Measurements from ENCODE around the gene PTGFR. TPM values are rescaled to one million over a fixed set of nuclear protein-coding genes. Genes with fewer than 3 reads are reported as not detected.

The PTGFR gene
- total and polyA plus RNA-seq, 5 experiments from 2014 or later: not detected

GRCh38 chr1:78560811-78561210 is 70.0 kb downstream of the PTGFR start:
- peak overlapping the region in 1 of 10 donors; percentile 57 for H3K27ac Mint-ChIP-seq
- POLR2A ChIA-PET: no interaction called here
- peaks cover 6 to 14% (median 8%) of the 10 kb centered on the region in 5 donors for H3K27me3 Mint-ChIP-seq
- no peaks in the 10 kb centered on the region for H3K4me1 Mint-ChIP-seq
- no peak for ATAC-seq
- H3K9me3 Mint-ChIP-seq: peaks cover 0 to 9% (median 4%) of the 10 kb centered on the region in 9 donors
- no peak overlapping the region for H3K4me3 Mint-ChIP-seq
- H3K36me3 Mint-ChIP-seq: no peaks in the 10 kb centered on the region
- DNase-seq: no peak

- POLR2A ChIA-PET: no interaction called here
- H3K27ac Mint-ChIP-seq: no peak overlapping the region
- no peak for ATAC-seq
Measured at GRCh38 chr1:78561856-78562255, 71.1 kb downstream of the PTGFR start.

GRCh38 chr1:78565393-78565792 is 74.6 kb downstream of the PTGFR start:
- Mint-ChIP-seq H3K4me1 (no peaks in the 10 kb centered on the region), H3K4me3 (no peak overlapping the region), H3K9me3 (peaks cover 0 to 4% (median 0%) of the 10 kb centered on the region in 9 donors), H3K27ac (no peak overlapping the region), H3K27me3 (no peaks in the 10 kb centered on the region), H3K36me3 (no peaks in the 10 kb centered on the region)
- no peak for ATAC-seq
- DNase-seq: no peak
- POLR2A ChIA-PET: no interaction called here

More at GRCh38 chr1:78561856-78562255, 71.1 kb downstream of the PTGFR start:
- Mint-ChIP-seq H3K4me3 (no peak overlapping the region), H3K9me3 (peaks cover 0 to 7% (median 3%) of the 10 kb centered on the region in 9 donors), H3K4me1 (no peaks in the 10 kb centered on the region), H3K36me3 (no peaks in the 10 kb centered on the region), H3K27me3 (peaks cover 4 to 6% (median 4%) of the 10 kb centered on the region in 5 donors)
- DNase-seq: no peak

DNA sequence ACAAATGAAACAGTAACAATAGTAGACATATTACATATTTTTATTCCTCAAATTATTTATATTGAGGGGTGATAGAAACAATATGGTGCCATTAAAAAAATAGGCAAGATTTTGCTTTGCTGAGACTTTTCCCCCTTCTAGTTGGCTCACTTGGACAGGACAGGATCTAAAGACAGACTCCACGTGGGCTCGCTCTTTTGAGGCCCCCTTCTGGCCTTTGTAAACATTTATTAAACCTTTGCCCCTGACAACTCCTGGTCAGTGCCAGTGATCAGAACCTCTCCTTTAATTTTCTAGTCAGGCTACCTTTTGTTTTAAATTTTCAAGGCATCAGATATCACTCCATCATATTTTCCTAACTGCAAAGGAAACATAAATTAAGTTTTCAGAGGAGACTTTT is 79.8 kb downstream of the PTGFR start:
- no peaks in the 10 kb centered on the region for H3K36me3 Mint-ChIP-seq
- H3K4me1 Mint-ChIP-seq: no peaks in the 10 kb centered on the region
- no peaks in the 10 kb centered on the region for H3K27me3 Mint-ChIP-seq
- DNase-seq: no peak
- H3K27ac Mint-ChIP-seq: peak overlapping the region in 1 of 10 donors; percentile 54
- no peak overlapping the region for H3K4me3 Mint-ChIP-seq
- ATAC-seq: no peak
- POLR2A ChIA-PET: no interaction called here
- H3K9me3 Mint-ChIP-seq: peaks cover 0 to 5% (median 0%) of the 10 kb centered on the region in 9 donors

- H3K36me3 Mint-ChIP-seq: no peaks in the 10 kb centered on the region
Measured at GRCh38 chr1:78577257-78578100, 86.7 kb downstream of the PTGFR start.

DNA sequence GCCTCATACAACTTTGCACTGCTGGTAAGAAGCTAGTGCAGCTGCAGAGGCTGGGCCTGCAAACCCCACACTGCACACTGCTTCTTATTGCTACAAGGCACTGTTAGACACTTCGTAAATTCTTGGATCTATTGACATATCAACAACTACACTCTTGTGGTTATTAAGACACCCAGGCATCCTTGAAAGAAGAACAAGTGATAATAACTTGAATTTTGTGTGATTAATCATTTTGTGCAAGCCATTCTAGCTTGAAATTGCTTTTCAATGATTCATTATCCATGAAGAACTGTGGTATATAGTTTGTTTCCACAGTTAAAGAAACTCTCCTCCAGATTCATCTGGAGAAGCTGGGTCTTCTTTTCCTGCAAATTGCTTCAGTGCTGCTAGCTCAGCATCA is 95.8 kb downstream of the PTGFR start:
- Mint-ChIP-seq H3K27ac (no peak overlapping the region), H3K27me3 (peaks cover 2 to 14% (median 5%) of the 10 kb centered on the region in 5 donors), H3K9me3 (no peaks in the 10 kb centered on the region), H3K4me3 (no peak overlapping the region), H3K4me1 (no peaks in the 10 kb centered on the region), H3K36me3 (no peaks in the 10 kb centered on the region)
- no peak for DNase-seq
- POLR2A ChIA-PET: no interaction called here
- ATAC-seq: no peak

More at GRCh38 chr1:78577257-78578100, 86.7 kb downstream of the PTGFR start:
- Mint-ChIP-seq H3K4me3 (no peak overlapping the region), H3K4me1 (no peaks in the 10 kb centered on the region), H3K27me3 (peaks cover 0 to 9% (median 2%) of the 10 kb centered on the region in 5 donors), H3K27ac (no peak overlapping the region), H3K9me3 (peaks cover 0 to 5% (median 0%) of the 10 kb centered on the region in 9 donors)
- ATAC-seq (no peak), DNase-seq (no peak)
- POLR2A ChIA-PET: no interaction called here

- POLR2A ChIA-PET: no interaction called here
- H3K9me3 Mint-ChIP-seq: no peaks in the 10 kb centered on the region
- ATAC-seq: no peak
- no peak overlapping the region for H3K27ac Mint-ChIP-seq
- H3K36me3 Mint-ChIP-seq: no peaks in the 10 kb centered on the region
- peaks cover 0 to 9% (median 5%) of the 10 kb centered on the region in 5 donors for H3K27me3 Mint-ChIP-seq
- no peak for DNase-seq
- no peak overlapping the region for H3K4me3 Mint-ChIP-seq
- no peaks in the 10 kb centered on the region for H3K4me1 Mint-ChIP-seq
Measured at GRCh38 chr1:78587211-78587610, 96.4 kb downstream of the PTGFR start.

Other genes with a start within 250 kb of the PTGFR start
- gene IFI44L, start 129.5 kb downstream of the PTGFR start, total RNA-seq: under 1 TPM; 0.34 to 0.69 TPM
- gene IFI44L, start 129.5 kb downstream of the PTGFR start, polyA plus RNA-seq: 1 to 10 TPM; 2.2 to 7.0 (median 5.2) TPM
- 10 to 100 TPM; 26.3 to 27.9 TPM for gene IFI44, start 158.9 kb downstream of the PTGFR start, total RNA-seq
- 10 to 100 TPM in 1 of 3 donors, 1 to 10 TPM in 2; 6.9 to 13.9 (median 8.9) TPM for gene IFI44, start 158.9 kb downstream of the PTGFR start, polyA plus RNA-seq